Panc1 (cell line): Measurements from ENCODE around the gene SEC23A. TPM values are rescaled to one million over a fixed set of nuclear protein-coding genes. Genes with fewer than 3 reads are reported as not detected.

Experiments
- ATAC-seq: fragments of 200-7000 bp; cut with Tn5 transposase; 2 replicates; pipeline ENCODE4 v1.9.1; 2020; ENCODE audit warnings: mild to moderate bottlenecking, moderate library complexity
- BruUV-seq: library from RNA; stranded (reverse); fragments of 400-500 nt; replicated peaks from 2 replicates; lab custom pipeline; 2021; lab: Mats Ljungman, UMichigan
- CTCF ChIA-PET: fragments of 300-600 bp; sonication (Branson Sonifier 250); formaldehyde crosslinking; loops from one replicate; lab custom pipeline; 2022; ENCODE audit warnings: antibody characterized with exemption; lab: Charles Lee
- POLR2A ChIA-PET: fragments of 300-600 bp; sonication (Branson Sonifier 250); formaldehyde crosslinking; loops from one replicate; lab custom pipeline; 2022; ENCODE audit warnings: antibody characterized with exemption; lab: Charles Lee
- DNase-seq: peaks from one replicate; pipeline ENCODE4 v3.0.0-alpha.2; 2010; ENCODE audit warnings: low read depth, low spot score
- H3K27ac ChIP-seq: 2 replicates; pipeline ENCODE4 v1.5.1; 2011; ENCODE audit warnings: mild to moderate bottlenecking, low read length, inconsistent platforms
- H3K27me3 ChIP-seq: fragments of 200-500 bp; sonication (Bioruptor generic); 2 replicates; pipeline ENCODE4 v1.6.0; 2014; ENCODE audit warnings: low read length, inconsistent platforms; ENCODE audit not compliant: control insufficient read depth, insufficient read depth
- H3K36me3 ChIP-seq: fragments of 200-500 bp; sonication (Bioruptor generic); 2 replicates; pipeline ENCODE4 v1.5.1; 2014; ENCODE audit warnings: inconsistent platforms, mild to moderate bottlenecking, low read length, moderate library complexity; ENCODE audit not compliant: control insufficient read depth, insufficient read depth
- H3K4me1 ChIP-seq: 2 replicates; pipeline ENCODE4 v1.5.1; 2011; ENCODE audit warnings: inconsistent platforms, mild to moderate bottlenecking, low read length, moderate library complexity; ENCODE audit not compliant: control insufficient read depth, insufficient read depth
- H3K4me3 ChIP-seq, 2 experiments: 2 replicates each; pipeline ENCODE4 v1.5.1; 2011 to 2012; ENCODE audit warnings: low read depth in 2 of 2, low read length in 2 of 2, mild to moderate bottlenecking in 2 of 2, inconsistent platforms in 1 of 2, moderate library complexity in 1 of 2
- H3K9me3 ChIP-seq: fragments of 200-500 bp; sonication (Bioruptor generic); 2 replicates; pipeline ENCODE4 v1.5.1; 2014; ENCODE audit warnings: low read depth, mild to moderate bottlenecking, inconsistent platforms, low read length, moderate library complexity; ENCODE audit not compliant: control insufficient read depth, insufficient read depth
- CTCF ChIP-seq: fragments of 450-650 bp; IDR thresholded peaks from 2 replicates; pipeline ENCODE4 v1.5.1; 2017; ENCODE audit warnings: mild to moderate bottlenecking
- POLR2AphosphoS5 ChIP-seq: IDR thresholded peaks from 2 replicates; pipeline ENCODE4 v1.6.1; 2012; ENCODE audit warnings: mild to moderate bottlenecking, low read depth, low read length, moderate library complexity
- SIN3A ChIP-seq: IDR thresholded peaks from 2 replicates; pipeline ENCODE4 v1.6.1; 2012; ENCODE audit warnings: low read depth, mild to moderate bottlenecking, low read length, moderate library complexity, borderline replicate concordance; ENCODE audit not compliant: insufficient read depth
- TCF7L2 ChIP-seq: IDR thresholded peaks from 2 replicates; pipeline ENCODE4 v1.6.1; 2011; ENCODE audit warnings: mild to moderate bottlenecking, low read depth, low read length, inconsistent platforms
- in situ Hi-C: cut with HindIII; loops from 2 replicates; pipeline ENCODE4 v1.10.0; 2016; ENCODE audit warnings: low sequenced_read_pairs, low pct_unique_long_range_greater_than_20kb
- intact Hi-C: fragments of 100-400 bp; cut with micrococcal nuclease; formaldehyde crosslinking; loops from one replicate; pipeline ENCODE4 v1.10.0; 2022; ENCODE audit not compliant: unreplicated experiment
- total RNA-seq: library from RNA; stranded (reverse); gene quantifications from one replicate; pipeline ENCODE4 v1.2.1, GENCODE V29; 2021; ENCODE audit not compliant: unreplicated experiment
- TF ChIP-seq, protein P1 (sequence below), 2 experiments: IDR thresholded peaks; 2 replicates each; pipeline ENCODE4 v1.6.1; 2011 to 2012; ENCODE audit warnings: low read depth in 2 of 2, control low read depth in 1 of 2, low read length in 1 of 2, mild to moderate bottlenecking in 1 of 2, moderate library complexity in 1 of 2; ENCODE audit not compliant: insufficient read depth in 1 of 2

SEC23A gene
- total RNA-seq, 1 experiment from 2014 or later: 76.7 TPM

GRCh38 chr14:39080886-39081285 lies 22.1 kb downstream of the SEC23A start:
- ATAC-seq: no peak
- BruUV-seq: no TSS peak
- H3K9me3 ChIP-seq: no peaks in the 10 kb centered on the region
- H3K27ac ChIP-seq: no peak overlapping the region
- intact Hi-C loops: no loop called here
- H3K4me3 ChIP-seq: no peak overlapping the region
- TF ChIP-seq POLR2AphosphoS5: no peak
- H3K36me3 ChIP-seq: peaks cover 6% of the 10 kb centered on the region; the same call in 1 of the 2 replicates
- H3K4me1 ChIP-seq: no peaks in the 10 kb centered on the region
- POLR2A ChIA-PET: no interaction called here
- CTCF ChIA-PET: no interaction called here
- DNase-seq: no peak
- in situ Hi-C loops: no loop called here
- H3K27me3 ChIP-seq: no peaks in the 10 kb centered on the region

DNA sequence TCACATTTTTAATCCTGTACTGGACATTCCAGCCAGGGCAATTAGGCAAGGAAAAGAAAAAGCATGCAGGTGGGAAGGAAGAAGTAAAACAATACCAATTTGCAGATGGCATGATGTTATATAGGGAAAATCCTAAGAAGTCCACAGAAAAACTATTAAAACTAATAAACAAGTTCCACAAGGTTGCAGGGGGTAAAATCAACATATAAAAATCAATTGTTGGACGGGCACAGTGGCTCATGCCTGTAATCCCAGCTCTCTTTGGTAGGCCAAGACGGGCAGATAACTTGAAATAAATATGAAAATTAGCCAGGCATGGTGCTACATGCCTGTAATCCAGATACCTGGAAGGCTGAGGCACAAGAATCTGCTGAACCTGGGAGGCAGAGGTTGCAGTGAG lies 31.9 kb downstream of the SEC23A start:
- in situ Hi-C loops: no loop called here
- no peak for ATAC-seq
- H3K36me3 ChIP-seq: peaks cover 5% of the 10 kb centered on the region; the same call in 1 of the 2 replicates

More for the DNA sequence above, 31.9 kb downstream of the SEC23A start:
- no peak for TF ChIP-seq POLR2AphosphoS5
- no peak for TF ChIP-seq CTCF
- no peak for TF ChIP-seq SIN3A
- TF ChIP-seq, protein P1, sequence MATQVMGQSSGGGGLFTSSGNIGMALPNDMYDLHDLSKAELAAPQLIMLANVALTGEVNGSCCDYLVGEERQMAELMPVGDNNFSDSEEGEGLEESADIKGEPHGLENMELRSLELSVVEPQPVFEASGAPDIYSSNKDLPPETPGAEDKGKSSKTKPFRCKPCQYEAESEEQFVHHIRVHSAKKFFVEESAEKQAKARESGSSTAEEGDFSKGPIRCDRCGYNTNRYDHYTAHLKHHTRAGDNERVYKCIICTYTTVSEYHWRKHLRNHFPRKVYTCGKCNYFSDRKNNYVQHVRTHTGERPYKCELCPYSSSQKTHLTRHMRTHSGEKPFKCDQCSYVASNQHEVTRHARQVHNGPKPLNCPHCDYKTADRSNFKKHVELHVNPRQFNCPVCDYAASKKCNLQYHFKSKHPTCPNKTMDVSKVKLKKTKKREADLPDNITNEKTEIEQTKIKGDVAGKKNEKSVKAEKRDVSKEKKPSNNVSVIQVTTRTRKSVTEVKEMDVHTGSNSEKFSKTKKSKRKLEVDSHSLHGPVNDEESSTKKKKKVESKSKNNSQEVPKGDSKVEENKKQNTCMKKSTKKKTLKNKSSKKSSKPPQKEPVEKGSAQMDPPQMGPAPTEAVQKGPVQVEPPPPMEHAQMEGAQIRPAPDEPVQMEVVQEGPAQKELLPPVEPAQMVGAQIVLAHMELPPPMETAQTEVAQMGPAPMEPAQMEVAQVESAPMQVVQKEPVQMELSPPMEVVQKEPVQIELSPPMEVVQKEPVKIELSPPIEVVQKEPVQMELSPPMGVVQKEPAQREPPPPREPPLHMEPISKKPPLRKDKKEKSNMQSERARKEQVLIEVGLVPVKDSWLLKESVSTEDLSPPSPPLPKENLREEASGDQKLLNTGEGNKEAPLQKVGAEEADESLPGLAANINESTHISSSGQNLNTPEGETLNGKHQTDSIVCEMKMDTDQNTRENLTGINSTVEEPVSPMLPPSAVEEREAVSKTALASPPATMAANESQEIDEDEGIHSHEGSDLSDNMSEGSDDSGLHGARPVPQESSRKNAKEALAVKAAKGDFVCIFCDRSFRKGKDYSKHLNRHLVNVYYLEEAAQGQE (IDR thresholded peaks at IDR 0.05; ENCODE audit: insufficient read depth in 1 of 2, low read depth in 2 of 2, low read length in 1 of 2): no peak
- no peak for TF ChIP-seq TCF7L2
- H3K27ac ChIP-seq: no peak overlapping the region
- ChIA-PET POLR2A (no interaction called here), CTCF (no interaction called here)
- H3K4me1 ChIP-seq: no peaks in the 10 kb centered on the region
- no peak overlapping the region for H3K4me3 ChIP-seq
- H3K27me3 ChIP-seq: no peaks in the 10 kb centered on the region
- no TSS peak for BruUV-seq
- H3K9me3 ChIP-seq: no peaks in the 10 kb centered on the region
- intact Hi-C loops: no loop called here
- DNase-seq: no peak
